NCI-H187 (cell line): ENCODE measurements around the gene ITPKC.
A peak's percentile ranks its signal among the peaks of the same experiment; 100 is the strongest.

ENCODE experiments used
- DNase-seq, 2 experiments: peaks; one replicate each; lab custom pipeline; 2025; lab: John Stamatoyannopoulos, UW

ITPKC gene

GRCh38 chr19:40690693-40691420 is 26.1 kb upstream of the ITPKC start:
- peak; percentile 84 to 94 for DNase-seq

GRCh38 chr19:40691421-40692211 is 25.3 kb upstream of the ITPKC start:
- DNase-seq = peak in 1 of 2 experiments; percentile 76

- DNase-seq = no peak
Measured at GRCh38 chr19:40692212-40692551, 24.7 kb upstream of the ITPKC start.

GRCh38 chr19:40693150-40693788 is 23.6 kb upstream of the ITPKC start:
- no peak for DNase-seq

- DNase-seq = no peak
Measured at GRCh38 chr19:40693896-40694295, 23.0 kb upstream of the ITPKC start.

- no peak for DNase-seq
Measured at GRCh38 chr19:40695881-40696280, 21.0 kb upstream of the ITPKC start.

- no peak for DNase-seq
Measured at GRCh38 chr19:40697007-40697406, 19.9 kb upstream of the ITPKC start.

GRCh38 chr19:40700083-40700482 is 16.8 kb upstream of the ITPKC start:
- DNase-seq = no peak

GRCh38 chr19:40701758-40702157 is 15.2 kb upstream of the ITPKC start:
- DNase-seq = no peak

- DNase-seq = no peak
Measured at GRCh38 chr19:40702337-40703012, 14.4 kb upstream of the ITPKC start.

GRCh38 chr19:40703029-40703755 is 13.7 kb upstream of the ITPKC start:
- no peak for DNase-seq

- DNase-seq = no peak
Measured at GRCh38 chr19:40704491-40705361, 12.2 kb upstream of the ITPKC start.

- DNase-seq = no peak
Measured at GRCh38 chr19:40705362-40705651, 11.6 kb upstream of the ITPKC start.

- no peak for DNase-seq
Measured at GRCh38 chr19:40705950-40706619, 10.8 kb upstream of the ITPKC start.

GRCh38 chr19:40707615-40708014 is 9.3 kb upstream of the ITPKC start:
- no peak for DNase-seq

- no peak for DNase-seq
Measured at GRCh38 chr19:40709817-40710216, 7.1 kb upstream of the ITPKC start.

GRCh38 chr19:40713939-40714338 is 3.0 kb upstream of the ITPKC start:
- no peak for DNase-seq

- DNase-seq = peak; percentile 89 to 91
Measured at GRCh38 chr19:40714441-40715299, 2.2 kb upstream of the ITPKC start.

GRCh38 chr19:40716031-40716481 is 856 bp upstream of the ITPKC start:
- no peak for DNase-seq
